ENCODE data around the gene MYO15B. TPM values are rescaled to one million over a fixed set of nuclear protein-coding genes. Genes with fewer than 3 reads are reported as not detected.

The MYO15B gene
- total and polyA plus RNA-seq, 2 donors (not counting 1 experiment from before 2014, with no cell fraction given) = 0.49 to 14.4 TPM

DNA sequence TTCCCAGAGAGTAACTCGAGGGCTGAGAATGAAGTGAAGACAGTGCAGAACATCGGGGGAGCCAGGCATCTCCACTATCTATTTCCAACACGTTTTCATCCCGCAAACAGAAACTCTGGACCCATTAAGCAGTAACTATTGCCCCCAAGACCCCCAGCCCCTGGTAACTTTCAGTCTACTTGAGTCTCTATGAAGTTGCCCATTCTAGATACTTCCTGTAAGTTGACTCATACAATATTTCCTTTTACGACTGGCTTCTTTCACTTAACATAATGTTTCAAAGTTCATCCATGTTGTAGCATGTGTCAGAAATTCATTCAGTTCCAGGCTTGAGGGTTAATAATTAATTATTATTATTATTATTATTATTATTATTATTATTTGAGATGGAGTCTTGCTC, 19.5 kb downstream of the MYO15B start:
- Histone ChIP-seq H2AFZ (ENCODE audit: low read length) (no peak overlapping the region), H3K4me1 (ENCODE audit: control insufficient read depth, extremely low read depth, insufficient read depth, low read length) (no peaks in the 10 kb centered on the region), H3K4me2 (ENCODE audit: extremely low read depth, insufficient read depth, low read length) (no peak overlapping the region), H3K4me3 (replicated peaks in 1 of 4; ENCODE audit: control extremely low read depth in 1 of 4, insufficient read depth in 1 of 4, low read depth in 3 of 4, low read length in 4 of 4) (no peak overlapping the region), H3K9ac (ENCODE audit: insufficient read depth, low read length) (no peak overlapping the region), H4K20me1 (ENCODE audit: control insufficient read depth, extremely low read depth, insufficient read depth, low read length) (no peaks in the 10 kb centered on the region), H3K27ac (ENCODE audit: insufficient read depth, low read length) (no peak overlapping the region), H3K27me3 (ENCODE audit: control insufficient read depth, insufficient read depth, low read length) (no peaks in the 10 kb centered on the region), H3K9me3 (ENCODE audit: control insufficient read depth, insufficient read depth, low read depth, low read length) (no peaks in the 10 kb centered on the region), H3K79me2 (ENCODE audit: control insufficient read depth, insufficient read depth, low read length) (no peaks in the 10 kb centered on the region), H3K36me3 (ENCODE audit: control insufficient read depth, insufficient read depth, low read length) (no peaks in the 10 kb centered on the region)
- no peak for TF ChIP-seq EZH2 (IDR thresholded peaks at IDR 0.05; ENCODE audit: low read length, missing control alignments)
- no peak for TF ChIP-seq CTCF (conservative IDR thresholded peaks at IDR 0.05 in 1 of 2, IDR thresholded peaks at IDR 0.05 in 1 of 2; ENCODE audit: low read depth in 1 of 2, low read length in 2 of 2)
- DNase-seq (ENCODE audit: low read depth in 2 of 2) = no peak

DNA sequence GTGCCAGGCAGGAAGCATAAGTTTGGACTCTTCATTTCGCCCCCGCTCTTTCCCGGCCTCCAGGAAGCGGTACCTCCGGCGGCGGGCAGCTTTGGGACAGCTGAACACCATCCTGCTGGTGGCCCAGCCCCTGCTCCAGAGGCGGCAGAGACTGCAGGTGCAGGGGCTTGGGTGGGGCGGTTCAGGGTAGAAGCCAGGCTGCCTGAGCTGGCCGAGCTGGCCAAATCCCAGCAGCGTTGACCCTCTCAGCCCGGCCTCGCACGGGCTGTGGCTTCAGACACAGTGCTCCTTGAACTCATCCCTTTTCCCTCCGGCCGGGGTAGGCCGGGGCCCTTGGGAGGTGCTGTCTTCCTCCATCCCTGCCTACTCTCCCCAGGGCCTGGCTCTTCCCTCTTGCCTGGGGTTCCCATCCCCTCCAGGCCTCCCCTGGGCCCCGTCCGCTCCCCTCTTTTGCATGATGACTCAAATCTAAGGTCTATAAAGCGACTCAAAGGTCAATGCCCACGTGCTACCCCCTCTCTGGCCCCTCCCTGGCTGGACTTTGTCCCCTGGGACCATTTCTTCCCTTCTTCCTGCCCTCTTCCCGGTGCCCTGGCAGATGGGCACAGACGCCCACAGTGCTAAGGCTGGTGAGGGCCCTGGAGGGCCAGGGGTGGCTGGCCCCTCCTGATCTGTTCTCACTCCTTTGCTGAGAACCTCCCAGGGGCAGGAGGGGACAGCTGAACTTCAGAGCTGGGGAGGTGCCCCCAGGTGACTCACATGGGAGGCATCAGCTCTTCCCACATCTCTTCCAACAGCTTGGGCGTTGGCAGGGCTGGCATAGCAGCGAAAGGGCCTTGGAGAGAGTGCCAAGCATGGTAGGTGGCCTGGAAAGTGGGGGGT, 22.7 kb downstream of the MYO15B start:
- no peak overlapping the region for H2AFZ ChIP-seq (ENCODE audit: low read length)

More for the DNA sequence above, 22.7 kb downstream of the MYO15B start:
- Histone ChIP-seq H3K36me3 (ENCODE audit: control insufficient read depth, insufficient read depth, low read length) (no peaks in the 10 kb centered on the region), H3K9me3 (ENCODE audit: control insufficient read depth, insufficient read depth, low read depth, low read length) (no peaks in the 10 kb centered on the region), H3K79me2 (ENCODE audit: control insufficient read depth, insufficient read depth, low read length) (no peaks in the 10 kb centered on the region), H3K4me3 (replicated peaks in 1 of 4; ENCODE audit: control extremely low read depth in 1 of 4, insufficient read depth in 1 of 4, low read depth in 3 of 4, low read length in 4 of 4) (no peak overlapping the region), H3K27ac (ENCODE audit: insufficient read depth, low read length) (no peak overlapping the region), H4K20me1 (ENCODE audit: control insufficient read depth, extremely low read depth, insufficient read depth, low read length) (no peaks in the 10 kb centered on the region), H3K9ac (ENCODE audit: insufficient read depth, low read length) (no peak overlapping the region), H3K4me1 (ENCODE audit: control insufficient read depth, extremely low read depth, insufficient read depth, low read length) (no peaks in the 10 kb centered on the region), H3K27me3 (ENCODE audit: control insufficient read depth, insufficient read depth, low read length) (no peaks in the 10 kb centered on the region), H3K4me2 (ENCODE audit: extremely low read depth, insufficient read depth, low read length) (no peak overlapping the region)
- TF ChIP-seq EZH2 (IDR thresholded peaks at IDR 0.05; ENCODE audit: low read length, missing control alignments) (no peak), CTCF (conservative IDR thresholded peaks at IDR 0.05 in 1 of 2, IDR thresholded peaks at IDR 0.05 in 1 of 2; ENCODE audit: low read depth in 1 of 2, low read length in 2 of 2) (no peak)
- DNase-seq (ENCODE audit: low read depth in 2 of 2) = no peak
